ENCODE data around the gene C2CD2L.

- no peak for TF ChIP-seq MAX (IDR thresholded peaks at IDR 0.05; ENCODE audit: insufficient read depth, insufficient read length)
- TF ChIP-seq POLR2A (IDR thresholded peaks at IDR 0.05; ENCODE audit: low read depth, low read length): no peak
- TF ChIP-seq CTCF (IDR thresholded peaks at IDR 0.05; ENCODE audit: extremely low read depth in 1 of 2, insufficient read depth in 1 of 2, low read depth in 1 of 2, low read length in 2 of 2): no peak
- no peak for TF ChIP-seq EZH2 (IDR thresholded peaks at IDR 0.05; ENCODE audit: borderline replicate concordance, low read depth, low read length, severe bottlenecking)
Measured at GRCh38 chr11:119081682-119082260, 25.4 kb upstream of the C2CD2L start.
